SK-MEL-5 (cell line): ENCODE results near the gene PACSIN2. TPM values are rescaled to one million over a fixed set of nuclear protein-coding genes. Genes with fewer than 3 reads are reported as not detected.

Source experiments
- DNase-seq: peaks from one replicate; pipeline ENCODE4 v3.0.0-alpha.2; 2016; ENCODE audit warnings: low read depth, low spot score
- in situ Hi-C: cut with HindIII; loops from 2 replicates; pipeline ENCODE4 v1.10.0; 2016; ENCODE audit warnings: low sequenced_read_pairs, high pct_unique_total_duplicates, low pct_unique_long_range_greater_than_20kb
- total RNA-seq: library from RNA; depleted of rRNA; stranded (reverse); fragments of >200 nt; shearing (Covaris generic); gene quantifications from 2 replicates; pipeline ENCODE4 v1.2.3, GENCODE V29; 2014

The PACSIN2 gene
- total RNA-seq, 1 experiment from 2014 or later, result 210 TPM

GRCh38 chr22:43014316-43014868 lies 557 bp downstream of the PACSIN2 start:
- in situ Hi-C loops, result no loop called here
- DNase-seq, result peak; percentile 46

GRCh38 chr22:43013355-43014315 lies 1.3 kb downstream of the PACSIN2 start:
- in situ Hi-C loops, result no loop called here
- DNase-seq, result peak; percentile 21

DNA sequence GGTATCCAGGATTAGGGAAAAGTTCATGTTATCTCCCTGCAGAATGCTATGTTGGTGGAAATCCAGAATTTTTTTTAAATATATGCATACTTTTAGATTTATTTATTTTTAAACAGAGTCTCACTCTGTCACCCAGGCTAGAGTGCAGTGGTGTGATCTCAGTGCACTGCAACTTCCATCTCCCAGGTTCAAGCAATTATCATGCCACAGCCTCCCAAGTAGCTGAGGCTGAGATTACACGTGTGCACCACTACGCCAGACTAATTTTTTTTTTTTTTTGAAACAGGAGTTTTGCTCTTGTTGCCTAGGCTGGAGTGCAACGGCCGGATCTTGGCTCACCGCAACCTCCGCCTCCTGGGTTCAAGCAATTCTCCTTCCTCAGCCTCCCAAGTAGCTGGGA lies 2.6 kb downstream of the PACSIN2 start:
- in situ Hi-C loops, result no loop called here
- DNase-seq, result no peak

GRCh38 chr22:43011079-43011478 lies 3.9 kb downstream of the PACSIN2 start:
- no peak for DNase-seq
- in situ Hi-C loops, result no loop called here

GRCh38 chr22:43009444-43009843 lies 5.5 kb downstream of the PACSIN2 start:
- in situ Hi-C loops, result no loop called here
- no peak for DNase-seq

- in situ Hi-C loops, result no loop called here
- no peak for DNase-seq
Observed at GRCh38 chr22:43008921-43009320, 6.0 kb downstream of the PACSIN2 start.

DNA sequence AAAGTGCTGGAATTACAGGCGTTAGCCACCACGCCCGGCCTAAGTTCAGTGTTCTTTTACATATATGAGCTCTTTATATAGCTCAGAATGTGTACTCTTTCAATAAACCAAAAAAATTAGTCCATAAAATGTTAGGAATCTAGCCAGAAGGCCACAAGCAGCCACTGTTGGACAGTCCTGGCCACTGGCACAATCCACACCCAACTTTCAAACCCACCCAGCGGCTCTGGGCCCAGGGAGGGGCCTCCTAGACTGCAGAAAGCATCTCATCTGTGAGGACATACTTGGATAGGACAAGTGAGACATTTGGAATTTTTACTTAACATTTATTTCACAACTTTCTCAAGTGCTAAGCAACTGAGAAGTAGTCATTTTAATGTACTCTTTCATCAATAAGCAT lies 6.4 kb downstream of the PACSIN2 start:
- in situ Hi-C loops, result no loop called here
- DNase-seq, result no peak

GRCh38 chr22:43007519-43008102 lies 7.3 kb downstream of the PACSIN2 start:
- in situ Hi-C loops, result no loop called here
- no peak for DNase-seq

GRCh38 chr22:43006753-43007152 lies 8.2 kb downstream of the PACSIN2 start:
- in situ Hi-C loops, result no loop called here
- no peak for DNase-seq

DNA sequence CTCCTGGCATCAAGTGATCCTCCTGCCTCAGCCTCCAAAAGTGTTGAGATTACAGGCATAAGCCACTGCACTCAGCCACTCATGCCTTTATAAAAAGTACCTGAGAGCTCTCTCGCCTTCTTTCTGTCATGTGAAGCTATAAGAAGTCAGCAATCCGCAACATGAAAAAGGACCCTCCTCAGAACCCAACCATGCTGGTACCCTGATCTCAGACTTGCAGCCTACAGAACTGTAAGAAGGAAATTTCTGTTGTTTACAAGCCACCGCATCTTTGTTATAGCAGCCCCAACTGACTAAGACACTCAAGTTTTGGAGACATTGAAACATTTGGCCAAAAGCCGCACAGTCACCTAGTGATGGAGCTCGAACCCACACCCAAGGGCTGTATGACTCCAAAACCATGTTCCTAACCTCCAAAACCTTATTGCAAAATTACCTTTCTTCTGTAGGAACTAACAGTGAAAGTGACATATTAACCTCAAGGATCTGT lies 8.9 kb downstream of the PACSIN2 start:
- no peak for DNase-seq
- in situ Hi-C loops, result no loop called here

DNA sequence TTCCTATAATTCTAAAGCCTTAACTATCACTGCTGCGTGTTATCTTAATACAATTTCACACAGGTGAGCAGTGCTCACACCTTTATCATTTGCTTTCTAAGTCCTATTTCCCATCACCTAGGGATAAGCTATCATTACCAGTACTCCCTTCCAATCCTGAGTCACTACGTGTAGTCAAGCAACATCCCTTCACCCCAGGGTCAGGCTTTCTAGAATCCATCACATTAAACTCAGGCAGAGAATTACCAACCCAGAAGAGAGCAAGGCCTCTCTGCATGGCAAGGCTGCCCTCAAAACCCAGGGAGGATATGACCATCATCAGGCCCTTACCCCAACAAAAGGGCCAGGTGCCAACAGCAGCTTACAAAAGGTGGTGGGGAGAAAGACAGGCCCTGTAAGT lies 9.8 kb downstream of the PACSIN2 start:
- DNase-seq, result no peak
- in situ Hi-C loops, result no loop called here

GRCh38 chr22:43004362-43005035 lies 10.4 kb downstream of the PACSIN2 start:
- in situ Hi-C loops, result no loop called here

GRCh38 chr22:43002202-43002586 lies 12.8 kb downstream of the PACSIN2 start:
- in situ Hi-C loops, result no loop called here
- DNase-seq, result no peak

More at GRCh38 chr22:43004362-43005035, 10.4 kb downstream of the PACSIN2 start:
- DNase-seq, result no peak

GRCh38 chr22:43001271-43002201 lies 13.4 kb downstream of the PACSIN2 start:
- in situ Hi-C loops, result no loop called here
- no peak for DNase-seq

GRCh38 chr22:43000441-43001175 lies 14.3 kb downstream of the PACSIN2 start:
- in situ Hi-C loops, result no loop called here
- no peak for DNase-seq

DNA sequence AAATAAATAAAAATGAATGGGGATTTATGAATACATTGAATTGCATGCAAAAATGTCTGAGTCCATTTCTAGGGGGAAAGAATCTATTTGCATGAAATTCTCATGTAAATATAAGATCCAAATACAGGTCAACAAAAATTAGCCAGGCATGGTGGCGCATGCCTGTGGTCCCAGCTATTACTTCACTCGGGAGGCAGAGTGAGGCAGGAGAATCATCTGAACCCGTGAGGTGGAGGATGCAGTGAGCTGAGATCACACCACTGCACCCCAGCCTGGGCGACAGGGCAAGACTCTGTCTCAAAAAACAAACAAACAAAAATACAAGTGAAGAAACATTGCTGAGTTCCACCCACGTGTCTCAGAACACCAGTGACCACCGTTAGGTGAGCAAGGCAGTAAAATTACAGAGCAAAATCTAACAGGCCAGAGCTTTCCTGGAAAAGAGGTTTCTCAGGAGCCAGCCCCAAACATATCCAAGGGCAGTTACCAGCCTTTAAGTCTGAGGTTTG lies 17.3 kb downstream of the PACSIN2 start:
- no peak for DNase-seq
- in situ Hi-C loops, result no loop called here
